ENCODE data around the gene RASSF10. TPM values are rescaled to one million over a fixed set of nuclear protein-coding genes. Genes with fewer than 3 reads are reported as not detected.

RASSF10 gene
- total RNA-seq, 4 donors from 2014 or later, result 0.27 to 1.3 TPM; not detected in 2

DNA sequence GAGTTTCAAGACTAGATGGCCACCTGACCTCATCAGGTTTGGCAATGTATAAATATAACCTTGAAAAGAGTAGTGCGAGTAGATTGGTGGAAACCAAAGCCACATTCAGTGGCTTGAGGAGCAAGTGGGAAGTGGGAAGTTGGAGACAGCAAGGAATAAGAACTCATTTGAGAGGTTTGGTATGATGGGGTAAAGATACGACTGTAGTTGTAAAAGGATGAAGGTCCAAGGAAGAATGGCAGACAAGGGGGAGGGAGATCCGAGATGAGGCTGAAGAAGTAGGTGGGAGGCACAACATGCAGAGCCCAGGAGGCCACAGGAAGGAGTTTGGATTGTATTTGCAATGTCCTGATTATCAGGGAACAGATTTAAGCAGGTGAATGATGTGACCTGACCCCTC is 20.8 kb downstream of the RASSF10 start:
- H3K4me1 ChIP-seq, result no peaks in the 10 kb centered on the region
- ATAC-seq, result no peak
- H3K9me3 ChIP-seq, result no peaks in the 10 kb centered on the region
- H3K4me3 ChIP-seq, result no peak overlapping the region
- peaks cover 22% of the 10 kb centered on the region for H3K27me3 ChIP-seq
- WGBS, 2 donors (ENCODE audit: low coverage in 1 of 2), result 83 to 84% methylated on average over 3 of the region's 3 CpGs
- no peaks in the 10 kb centered on the region for H3K36me3 ChIP-seq
- no peak for TF ChIP-seq POLR2AphosphoS5 (IDR thresholded peaks at IDR 0.05)
- H3K27ac ChIP-seq, result no peak overlapping the region

DNA sequence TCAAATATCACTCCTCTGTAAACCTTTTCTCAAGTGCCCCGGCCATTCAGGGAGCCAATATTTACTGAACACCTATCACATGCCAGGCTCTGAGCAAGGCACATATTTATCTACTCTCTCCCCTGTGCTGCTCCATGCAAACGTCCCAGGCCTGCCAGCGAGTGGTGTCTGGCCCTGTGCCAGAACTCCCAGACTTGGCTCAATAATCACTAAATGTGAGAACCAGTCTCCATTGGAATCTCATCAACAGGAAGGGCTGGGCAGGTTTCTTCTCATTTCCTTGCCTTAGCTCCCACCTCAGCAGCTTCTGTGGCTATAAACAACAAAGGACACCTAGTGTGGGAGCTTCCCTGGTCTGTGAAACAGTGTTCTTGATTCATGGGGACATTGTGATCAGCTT is 21.7 kb downstream of the RASSF10 start:
- ATAC-seq, result no peak
- H3K27ac ChIP-seq, result no peak overlapping the region
- WGBS, 2 donors (ENCODE audit: low coverage in 1 of 2), result 11 to 20% methylated on average over 2 to 3 of the region's 3 CpGs
- H3K4me3 ChIP-seq, result no peak overlapping the region
- H3K9me3 ChIP-seq, result no peaks in the 10 kb centered on the region
- no peak for TF ChIP-seq EP300 (IDR thresholded peaks at IDR 0.05)
- no peaks in the 10 kb centered on the region for H3K4me1 ChIP-seq
- H3K36me3 ChIP-seq, result no peaks in the 10 kb centered on the region
- peaks cover 30% of the 10 kb centered on the region for H3K27me3 ChIP-seq

DNA sequence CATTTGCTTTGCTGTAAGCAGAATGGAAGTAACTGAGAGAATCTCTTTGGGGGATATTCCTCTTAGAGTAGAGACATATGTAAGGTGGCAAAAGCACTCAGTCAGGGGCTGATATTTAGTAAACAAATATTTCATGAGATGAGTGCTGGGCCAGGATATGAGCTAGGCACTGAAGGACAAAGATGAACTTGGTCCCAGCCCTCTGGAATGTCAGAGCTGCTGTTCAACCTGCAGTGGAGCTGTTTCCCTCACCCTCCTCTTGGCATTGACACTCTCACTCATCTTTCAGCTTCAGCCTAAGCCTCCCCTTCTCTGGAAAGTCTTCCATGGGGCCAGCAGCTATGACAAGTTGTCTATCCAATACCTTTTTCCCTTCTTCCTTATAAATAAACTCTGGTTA is 22.2 kb downstream of the RASSF10 start:
- no peak for TF ChIP-seq POLR2AphosphoS5 (IDR thresholded peaks at IDR 0.05)
- no peak for TF ChIP-seq EP300 (IDR thresholded peaks at IDR 0.05)
- TF ChIP-seq, protein P1, sequence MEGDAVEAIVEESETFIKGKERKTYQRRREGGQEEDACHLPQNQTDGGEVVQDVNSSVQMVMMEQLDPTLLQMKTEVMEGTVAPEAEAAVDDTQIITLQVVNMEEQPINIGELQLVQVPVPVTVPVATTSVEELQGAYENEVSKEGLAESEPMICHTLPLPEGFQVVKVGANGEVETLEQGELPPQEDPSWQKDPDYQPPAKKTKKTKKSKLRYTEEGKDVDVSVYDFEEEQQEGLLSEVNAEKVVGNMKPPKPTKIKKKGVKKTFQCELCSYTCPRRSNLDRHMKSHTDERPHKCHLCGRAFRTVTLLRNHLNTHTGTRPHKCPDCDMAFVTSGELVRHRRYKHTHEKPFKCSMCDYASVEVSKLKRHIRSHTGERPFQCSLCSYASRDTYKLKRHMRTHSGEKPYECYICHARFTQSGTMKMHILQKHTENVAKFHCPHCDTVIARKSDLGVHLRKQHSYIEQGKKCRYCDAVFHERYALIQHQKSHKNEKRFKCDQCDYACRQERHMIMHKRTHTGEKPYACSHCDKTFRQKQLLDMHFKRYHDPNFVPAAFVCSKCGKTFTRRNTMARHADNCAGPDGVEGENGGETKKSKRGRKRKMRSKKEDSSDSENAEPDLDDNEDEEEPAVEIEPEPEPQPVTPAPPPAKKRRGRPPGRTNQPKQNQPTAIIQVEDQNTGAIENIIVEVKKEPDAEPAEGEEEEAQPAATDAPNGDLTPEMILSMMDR (IDR thresholded peaks at IDR 0.05), result no peak
- TF ChIP-seq POLR2A (IDR thresholded peaks at IDR 0.05), result no peak

DNA sequence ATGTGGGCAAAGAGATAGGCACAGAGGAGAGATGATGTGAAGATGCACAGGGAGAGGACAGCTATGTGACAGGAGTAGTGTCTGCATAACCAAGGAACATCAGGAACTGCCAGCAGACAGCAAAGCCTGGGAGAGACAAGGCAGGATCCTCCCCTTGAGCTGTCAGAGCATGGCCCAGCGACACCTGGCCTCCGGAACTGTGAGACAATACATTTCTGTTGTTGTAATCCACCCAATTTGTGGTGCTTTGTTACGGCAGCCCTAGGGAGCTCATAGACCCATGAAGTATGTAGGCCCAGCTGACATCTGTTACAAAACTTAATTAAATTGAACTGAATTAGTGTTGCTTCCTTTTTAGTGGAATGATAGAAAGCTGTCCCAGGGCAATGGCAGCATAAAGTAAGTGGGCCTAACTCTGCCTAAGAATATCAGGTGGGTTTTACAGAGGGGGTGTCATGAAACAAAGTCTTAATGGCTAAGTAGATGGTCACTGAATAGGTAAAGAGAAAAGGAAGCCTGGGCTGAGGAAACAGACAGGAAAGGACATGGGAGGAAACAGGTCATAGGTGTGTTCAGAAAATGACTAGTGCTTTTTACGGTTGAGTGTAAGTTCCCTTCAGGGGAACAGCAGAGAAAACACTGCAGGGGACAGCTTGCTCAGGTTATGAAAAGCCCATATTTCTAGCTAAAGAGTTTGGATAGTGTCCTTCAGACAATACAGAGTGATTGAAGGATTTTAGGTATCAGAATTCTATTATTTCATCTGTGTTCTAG is 24.8 kb downstream of the RASSF10 start:
- no peak for ATAC-seq
- 81 to 100% methylated on average over 1 to 3 of the region's 4 CpGs for WGBS, 2 donors (ENCODE audit: low coverage in 1 of 2)
- Histone ChIP-seq H3K4me3 (no peak overlapping the region), H3K27ac (no peak overlapping the region), H3K9me3 (no peaks in the 10 kb centered on the region), H3K4me1 (no peaks in the 10 kb centered on the region), H3K27me3 (peaks cover 32% of the 10 kb centered on the region), H3K36me3 (no peaks in the 10 kb centered on the region)
- TF ChIP-seq, protein P1 (IDR thresholded peaks at IDR 0.05), result no peak
- no peak for TF ChIP-seq POLR2AphosphoS5 (IDR thresholded peaks at IDR 0.05)

More for the DNA sequence above, 22.2 kb downstream of the RASSF10 start:
- Histone ChIP-seq H3K4me3 (no peak overlapping the region), H3K9me3 (no peaks in the 10 kb centered on the region), H3K36me3 (no peaks in the 10 kb centered on the region), H3K27ac (no peak overlapping the region), H3K27me3 (peaks cover 33% of the 10 kb centered on the region), H3K4me1 (no peaks in the 10 kb centered on the region)
- no peak for ATAC-seq

DNA sequence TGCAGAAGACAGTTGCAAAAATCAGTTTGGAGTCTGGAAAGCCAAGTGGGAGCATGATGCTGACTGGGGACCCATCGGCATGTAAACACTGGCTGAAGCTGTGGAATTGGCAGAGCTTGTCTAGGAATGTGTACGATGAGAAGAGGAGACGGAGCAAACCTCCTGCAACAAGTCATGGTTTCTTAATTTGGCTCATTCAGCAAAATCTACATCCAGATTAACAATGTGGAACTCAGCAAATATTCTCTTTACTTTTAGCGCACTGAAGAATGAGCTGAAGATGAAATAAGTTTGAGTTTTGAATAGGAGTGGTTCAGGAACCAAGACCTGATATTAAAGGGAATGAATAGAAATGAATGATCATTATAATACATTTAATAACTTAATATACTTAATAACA is 26.6 kb downstream of the RASSF10 start:
- no peak for ATAC-seq
- no peak overlapping the region for H3K4me3 ChIP-seq
- H3K36me3 ChIP-seq, result no peaks in the 10 kb centered on the region
- H3K27ac ChIP-seq, result no peak overlapping the region
- H3K9me3 ChIP-seq, result no peaks in the 10 kb centered on the region
- H3K27me3 ChIP-seq, result peaks cover 24% of the 10 kb centered on the region
- no peaks in the 10 kb centered on the region for H3K4me1 ChIP-seq
- WGBS, 2 donors (ENCODE audit: low coverage in 1 of 2), result 52 to 61% methylated on average over 3 to 4 of the region's 4 CpGs
- TF ChIP-seq POLR2A (IDR thresholded peaks at IDR 0.05), result no peak
- TF ChIP-seq, protein P1 (IDR thresholded peaks at IDR 0.05), result no peak
- TF ChIP-seq EP300 (IDR thresholded peaks at IDR 0.05), result no peak
- TF ChIP-seq POLR2AphosphoS5 (IDR thresholded peaks at IDR 0.05), result no peak

DNA sequence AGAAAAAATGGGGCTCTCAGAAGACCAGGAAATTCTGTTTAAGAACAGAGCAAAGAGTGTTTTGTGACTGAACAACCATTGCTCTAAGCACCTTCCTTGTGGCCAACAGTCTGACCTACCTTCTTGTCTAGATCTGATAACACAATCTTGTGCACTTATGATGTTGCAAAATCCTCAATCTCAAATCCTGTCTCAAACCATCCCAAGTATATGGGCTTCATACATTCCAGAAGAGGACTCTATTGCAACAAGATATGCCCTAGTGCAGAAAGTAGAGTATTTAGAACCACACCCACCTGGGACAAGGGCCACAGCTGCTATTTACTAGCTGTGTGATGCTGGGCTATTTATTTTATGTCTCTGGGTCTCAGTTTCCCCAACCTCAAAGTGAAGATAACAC is 27.1 kb downstream of the RASSF10 start:
- TF ChIP-seq POLR2A (IDR thresholded peaks at IDR 0.05) (no peak), POLR2AphosphoS5 (IDR thresholded peaks at IDR 0.05) (no peak), EP300 (IDR thresholded peaks at IDR 0.05) (no peak)
- TF ChIP-seq, protein P1 (IDR thresholded peaks at IDR 0.05), result no peak
- ATAC-seq, result no peak
- Histone ChIP-seq H3K36me3 (no peaks in the 10 kb centered on the region), H3K27ac (no peak overlapping the region), H3K27me3 (peaks cover 24% of the 10 kb centered on the region), H3K4me3 (no peak overlapping the region), H3K4me1 (no peaks in the 10 kb centered on the region), H3K9me3 (no peaks in the 10 kb centered on the region)

Measured in gastroesophageal sphincter (tissue), 4 donors.